GM12874 (cell line): ENCODE data around the gene HAUS7.

Experiments
- CTCF ChIP-seq: IDR thresholded peaks from 2 replicates; pipeline ENCODE4 v1.5.1; 2011; ENCODE audit warnings: low read depth, mild to moderate bottlenecking, control low read depth, low read length, moderate library complexity; ENCODE audit not compliant: insufficient read depth

The HAUS7 gene

GRCh38 chrX:153504445-153505016 lies 34.2 kb upstream of the HAUS7 start:
- TF ChIP-seq CTCF, result no peak

- TF ChIP-seq CTCF, result no peak
Measured at GRCh38 chrX:153502796-153503195, 32.4 kb upstream of the HAUS7 start.

- no peak for TF ChIP-seq CTCF
Measured at GRCh38 chrX:153502131-153502530, 31.8 kb upstream of the HAUS7 start.

- TF ChIP-seq CTCF, result no peak
Measured at GRCh38 chrX:153501530-153501929, 31.2 kb upstream of the HAUS7 start.

GRCh38 chrX:153500676-153501280 lies 30.4 kb upstream of the HAUS7 start:
- no peak for TF ChIP-seq CTCF

GRCh38 chrX:153499876-153500275 lies 29.5 kb upstream of the HAUS7 start:
- no peak for TF ChIP-seq CTCF

GRCh38 chrX:153499341-153499740 lies 29.0 kb upstream of the HAUS7 start:
- TF ChIP-seq CTCF, result no peak
